ENCODE data around the gene DZIP1. TPM values are rescaled to one million over a fixed set of nuclear protein-coding genes. Genes with fewer than 3 reads are reported as not detected.

The DZIP1 gene
- total and polyA plus RNA-seq, 10 of the 15 experiments (the other 5 are each of a cell fraction or from before 2014, with no cell fraction given): 0.01 to 1.9 (median 0.55) TPM

DNA sequence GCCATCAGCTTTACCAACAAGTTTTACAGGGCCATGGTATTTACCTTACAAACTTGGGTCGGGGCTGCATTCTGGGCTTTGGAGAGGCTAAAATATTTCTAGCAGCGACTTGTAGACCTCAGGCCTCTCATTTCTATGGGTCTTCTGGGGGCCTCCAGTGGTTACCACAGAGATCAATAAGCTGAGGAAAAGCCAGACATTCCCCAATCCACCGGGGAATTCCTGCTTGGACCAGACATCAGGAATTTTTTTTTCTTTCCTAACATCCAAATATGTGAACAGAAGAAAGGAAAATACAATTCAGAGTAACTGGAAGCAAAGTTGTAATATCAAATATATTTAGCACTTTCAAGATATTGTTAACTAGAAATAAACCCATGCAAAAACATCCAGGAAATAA lies 1.5 kb downstream of the DZIP1 start (continued):
- TF ChIP-seq CUX1 (IDR thresholded peaks at IDR 0.05; ENCODE audit: insufficient replicate concordance, low read depth, low read length): no peak
- no peak for TF ChIP-seq MYC (IDR thresholded peaks at IDR 0.05; ENCODE audit: insufficient read depth, insufficient read length, insufficient replicate concordance, low read length, severe bottlenecking)
- TF ChIP-seq SREBF1 (IDR thresholded peaks at IDR 0.05; ENCODE audit: low read length): no peak
- TF ChIP-seq BMI1 (IDR thresholded peaks at IDR 0.05; ENCODE audit: borderline replicate concordance): no peak
- no peak for TF ChIP-seq RELA (IDR thresholded peaks at IDR 0.05; ENCODE audit: borderline replicate concordance, partially characterized antibody)
- TF ChIP-seq KDM1A (IDR thresholded peaks at IDR 0.05; ENCODE audit: borderline replicate concordance): no peak
- no peak for TF ChIP-seq SMAD1 (IDR thresholded peaks at IDR 0.05; ENCODE audit: low read depth, partially characterized antibody)
- no peak for TF ChIP-seq E4F1 (IDR thresholded peaks at IDR 0.05; ENCODE audit: borderline replicate concordance, partially characterized antibody)
- no peak for TF ChIP-seq SUPT20H (IDR thresholded peaks at IDR 0.05; ENCODE audit: borderline replicate concordance, control insufficient read depth, low read depth, low read length)
